NCI-H2171 (cell line): Measurements from ENCODE around the gene HSD3B7.
A peak's percentile ranks its signal among the peaks of the same experiment; 100 is the strongest.
"Not testable (repeated sequence)": the region's sequence is repeated elsewhere in the genome, so short reads cannot be mapped to it uniquely, and the experiment has no call there.

Experiments used
- DNase-seq: peaks from one replicate; lab custom pipeline; 2025; lab: John Stamatoyannopoulos, UW

HSD3B7 gene

DNA sequence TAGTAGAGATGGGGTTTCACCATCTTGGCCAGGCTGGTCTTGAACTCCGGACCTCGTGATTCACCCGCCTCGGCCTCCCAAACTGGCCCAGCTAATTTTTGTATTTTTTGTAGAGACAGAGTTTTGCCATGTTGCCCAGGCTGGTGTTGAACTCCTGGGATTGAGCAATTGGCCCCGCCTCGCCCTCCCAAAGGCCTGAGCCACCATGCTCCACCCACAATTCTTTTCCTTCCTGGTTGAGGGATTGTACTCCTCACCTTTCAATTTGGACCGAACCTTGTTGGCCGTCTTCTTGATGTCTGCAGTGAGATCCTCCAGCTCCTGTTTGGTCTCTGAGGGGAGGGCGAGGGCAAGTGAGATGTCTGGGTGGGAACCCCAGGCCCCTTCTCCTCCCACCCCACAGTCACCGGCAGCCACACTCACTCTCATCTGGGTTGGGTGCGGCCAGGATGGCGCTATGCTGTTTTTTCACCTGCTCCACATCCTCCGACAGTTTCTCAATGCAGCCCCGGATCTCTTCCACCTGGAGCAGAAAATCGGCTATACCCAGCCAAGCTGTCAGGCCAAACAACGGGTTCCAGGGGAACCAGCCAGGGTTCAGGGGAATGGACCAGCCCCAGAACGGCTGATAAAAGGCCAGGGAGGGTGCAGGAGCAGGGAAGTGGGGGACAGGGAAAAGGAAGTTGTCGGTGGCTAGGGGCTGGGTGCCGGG lies 15.8 kb downstream of the HSD3B7 start:
- DNase-seq = no peak

DNA sequence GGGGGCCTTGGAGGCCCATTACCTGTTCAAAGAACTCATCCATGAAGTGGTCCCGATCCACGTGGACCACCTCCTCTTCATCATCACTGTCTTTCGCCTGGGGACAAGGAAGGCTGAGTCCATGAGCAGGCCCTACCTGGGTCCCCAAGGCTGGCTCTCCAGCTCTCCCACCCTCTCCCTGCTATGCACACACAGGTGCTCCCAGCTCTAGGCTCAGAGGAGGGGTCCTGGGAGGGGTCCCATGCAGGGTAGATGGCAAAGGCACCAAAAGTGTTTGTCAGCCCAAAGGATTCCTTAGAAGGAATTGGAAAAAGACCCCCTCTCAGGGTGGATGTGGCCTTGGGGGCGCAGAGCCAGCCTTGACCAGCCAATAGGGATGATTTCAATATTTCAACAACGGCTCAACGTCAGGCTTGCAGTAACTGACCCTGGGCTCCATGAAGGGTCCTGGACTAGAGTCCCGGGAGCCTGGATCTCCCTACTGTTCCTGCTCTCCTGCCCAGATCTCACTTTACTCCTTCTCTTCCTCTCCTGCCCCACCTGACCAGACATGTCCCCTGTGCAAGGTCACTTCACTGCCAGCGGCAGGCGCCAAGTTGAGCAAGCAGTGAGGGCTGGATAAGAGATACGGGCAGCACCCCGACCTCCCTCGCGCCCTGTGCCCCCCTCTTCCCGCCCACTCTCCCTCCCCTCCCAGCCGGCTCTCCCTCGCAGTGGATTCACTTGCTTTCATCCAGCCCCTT lies 16.7 kb downstream of the HSD3B7 start:
- no peak for DNase-seq

DNA sequence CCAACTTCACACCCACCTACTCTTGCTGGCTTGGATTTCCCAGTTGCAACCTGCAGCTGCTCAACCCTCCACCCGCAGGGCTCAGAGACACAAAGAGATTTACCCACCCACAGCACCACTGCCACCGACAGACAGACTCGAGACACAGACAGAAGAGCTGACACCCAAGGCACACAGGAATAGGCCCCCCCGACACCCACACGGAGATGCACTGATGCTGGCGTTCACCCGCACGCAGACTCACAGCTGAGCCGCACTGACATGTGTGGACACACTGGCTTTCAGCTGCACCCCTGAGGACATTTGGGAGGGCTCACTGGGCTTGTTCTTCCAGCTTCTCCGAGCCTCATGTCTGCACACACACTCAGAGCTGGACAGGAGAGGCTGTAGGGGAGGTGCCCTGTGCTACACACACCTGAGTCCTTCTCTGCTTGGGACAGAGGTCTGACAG lies 17.3 kb downstream of the HSD3B7 start:
- no peak for DNase-seq

DNA sequence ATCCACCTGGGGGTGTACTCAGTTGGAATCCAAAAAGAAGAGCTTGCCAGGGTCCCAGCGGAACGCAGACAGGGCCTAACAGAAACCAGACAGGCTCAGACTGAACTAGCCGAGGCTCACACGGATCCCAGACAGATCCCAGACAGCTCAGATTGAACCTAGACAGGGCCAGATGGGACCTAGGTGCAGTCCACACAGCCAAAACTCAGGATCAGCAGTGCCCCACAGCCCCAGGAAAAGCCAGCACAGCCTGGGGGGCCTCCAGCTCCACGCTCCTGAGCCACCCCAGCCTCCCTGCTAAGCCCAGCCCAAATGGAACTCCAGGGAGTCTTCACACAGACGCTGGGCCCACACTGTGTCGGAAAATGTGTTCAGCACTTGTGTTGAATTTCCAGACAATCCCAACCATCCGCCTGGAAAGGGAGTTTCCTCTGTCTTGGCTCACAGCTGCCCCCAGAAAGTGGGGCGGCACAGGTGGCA lies 17.9 kb downstream of the HSD3B7 start:
- DNase-seq = no peak

DNA sequence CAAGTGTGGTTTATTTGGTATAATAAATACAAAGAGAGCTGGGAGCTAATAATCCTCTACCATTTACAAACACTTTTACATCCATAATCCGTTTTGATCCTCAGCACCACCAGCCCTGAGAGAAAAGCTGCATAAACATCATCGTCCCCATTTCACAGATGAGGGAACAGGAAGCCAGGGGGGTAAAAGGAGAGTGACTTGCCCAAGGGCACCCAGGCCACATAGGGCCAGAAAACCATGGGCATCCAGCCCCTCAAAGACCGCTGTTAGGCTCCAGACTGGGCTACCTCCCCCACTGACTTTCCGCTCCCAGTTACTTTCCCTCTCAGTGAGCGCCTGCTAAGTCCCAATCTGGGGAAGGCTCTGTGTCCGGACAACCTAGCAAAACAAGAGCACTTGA lies 18.7 kb downstream of the HSD3B7 start:
- DNase-seq = no peak

DNA sequence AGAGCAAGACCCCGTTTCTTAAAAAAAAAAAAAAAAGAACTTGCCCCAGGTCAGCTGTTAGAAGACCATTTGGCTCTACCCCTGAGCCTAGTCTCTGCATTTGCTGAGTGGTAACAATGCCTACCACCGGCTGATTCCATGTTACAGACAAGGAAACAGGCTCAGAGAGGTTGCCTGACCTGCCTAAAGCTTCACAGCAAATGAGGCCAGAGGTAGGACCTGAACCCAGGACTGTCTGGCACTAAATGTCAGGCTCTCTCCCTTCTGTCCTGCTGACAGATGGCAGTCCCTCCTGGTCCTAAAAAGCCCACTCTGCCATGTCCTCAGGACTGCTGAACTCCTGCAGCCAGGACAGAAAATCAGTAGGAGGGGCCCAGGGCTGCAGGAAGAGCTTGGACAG lies 19.7 kb downstream of the HSD3B7 start:
- DNase-seq = no peak

DNA sequence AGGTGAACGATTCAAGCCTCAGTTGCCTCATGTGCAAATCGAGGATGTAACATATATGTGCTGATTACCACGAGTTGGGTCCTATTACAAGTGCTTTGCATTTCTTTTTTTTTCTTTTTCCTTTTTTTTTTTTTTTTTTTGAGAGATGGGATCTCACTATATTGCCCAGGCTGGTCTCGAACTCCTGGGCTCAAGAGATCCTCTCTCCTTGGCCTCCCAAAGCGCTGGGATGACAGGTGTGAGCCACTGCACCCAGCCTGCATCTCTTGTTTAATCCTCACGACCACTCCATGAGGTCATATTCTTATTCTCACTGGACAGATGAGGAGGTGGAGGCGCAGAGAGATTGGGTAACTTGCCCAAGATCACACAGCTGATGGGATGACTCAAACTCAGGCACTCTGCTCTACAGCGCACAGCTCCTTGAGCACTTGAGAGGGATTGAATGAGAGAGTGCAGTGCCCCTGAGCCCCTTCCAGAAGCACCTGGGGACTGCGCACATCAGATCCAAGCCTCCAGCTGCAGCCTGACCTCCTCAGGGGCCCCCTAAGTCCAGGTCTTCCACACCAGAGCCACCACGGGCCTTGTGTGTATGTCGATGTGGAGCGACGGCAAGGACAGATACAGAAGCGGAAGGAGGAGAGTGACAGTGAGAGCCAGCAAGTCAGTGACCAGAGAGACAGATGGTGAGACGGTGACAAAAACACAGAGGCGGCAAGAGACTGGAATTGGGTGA lies 20.5 kb downstream of the HSD3B7 start:
- peak; percentile 45 for DNase-seq

DNA sequence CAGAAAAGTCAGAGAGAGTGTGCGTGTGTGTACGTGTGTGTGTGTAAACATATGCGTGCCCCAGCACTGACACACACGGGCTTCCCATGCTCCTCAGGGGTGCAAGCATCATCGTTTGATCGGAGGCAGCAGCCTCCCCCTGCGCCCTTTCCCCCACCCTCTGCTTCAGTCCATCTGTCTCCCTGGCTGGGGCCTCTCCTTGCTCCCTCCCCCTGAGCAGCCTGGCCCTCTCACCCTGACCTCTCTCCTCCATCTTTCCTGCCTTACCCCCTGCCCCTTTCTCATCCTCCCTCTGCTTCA lies 21.0 kb downstream of the HSD3B7 start:
- DNase-seq = peak; percentile 45

DNA sequence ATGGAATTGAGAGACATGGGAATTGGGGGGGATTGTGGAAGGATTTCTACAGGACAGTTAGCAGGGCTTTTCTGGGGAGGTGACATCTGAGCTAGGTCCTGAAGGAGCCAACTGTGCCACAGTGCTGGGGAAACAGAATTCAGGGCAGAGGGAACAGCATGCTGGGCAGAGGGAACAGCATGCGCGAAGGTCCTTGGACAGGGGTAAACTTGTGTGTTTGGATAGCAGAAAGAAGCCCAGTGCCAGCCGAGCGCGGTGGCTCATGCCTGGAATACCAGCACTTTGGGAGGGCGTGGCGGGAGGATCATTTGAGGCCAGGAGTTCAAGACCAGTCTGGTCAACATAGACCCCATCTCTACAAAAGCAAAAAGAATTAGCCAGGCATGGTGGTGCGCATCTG lies 21.6 kb downstream of the HSD3B7 start:
- DNase-seq = no peak

DNA sequence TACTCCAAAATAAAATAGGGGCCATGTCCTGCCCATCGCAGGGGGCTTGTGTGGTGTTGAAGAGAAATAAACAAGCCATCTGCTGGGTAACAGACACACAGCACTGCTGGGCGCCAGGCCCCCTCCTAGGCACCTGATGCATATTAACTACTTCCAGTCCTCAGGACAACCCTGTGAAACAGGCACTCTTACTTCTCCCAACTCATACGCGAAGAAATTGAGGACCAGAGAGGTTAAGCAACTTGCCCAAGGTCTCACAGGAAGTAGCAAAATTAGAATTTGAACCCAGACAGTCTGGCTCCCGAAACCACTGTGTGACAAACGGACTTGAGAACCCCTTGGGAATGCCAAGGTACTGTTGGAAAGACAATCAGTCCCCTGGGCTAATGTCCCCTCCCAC lies 22.7 kb downstream of the HSD3B7 start:
- no peak for DNase-seq

DNA sequence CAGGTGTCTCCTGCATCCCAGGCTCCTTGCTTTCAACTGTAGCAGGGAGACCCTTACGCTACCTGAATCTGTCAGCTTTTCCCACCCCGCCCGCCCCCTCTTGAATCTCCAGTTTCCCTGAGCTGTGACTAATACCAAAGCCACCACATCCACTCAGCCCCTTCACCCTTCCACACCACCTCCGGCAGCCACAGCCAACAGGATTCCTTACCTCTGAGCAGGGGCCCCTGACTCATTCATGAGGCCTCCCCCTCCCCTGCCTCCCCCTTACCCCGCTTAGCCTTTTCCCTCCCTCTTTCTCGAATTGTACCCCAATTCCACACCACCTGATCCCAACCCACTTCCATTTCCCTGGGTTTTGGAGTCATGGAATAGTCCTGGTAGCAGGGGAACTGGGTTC lies 23.1 kb downstream of the HSD3B7 start:
- no peak for DNase-seq

DNA sequence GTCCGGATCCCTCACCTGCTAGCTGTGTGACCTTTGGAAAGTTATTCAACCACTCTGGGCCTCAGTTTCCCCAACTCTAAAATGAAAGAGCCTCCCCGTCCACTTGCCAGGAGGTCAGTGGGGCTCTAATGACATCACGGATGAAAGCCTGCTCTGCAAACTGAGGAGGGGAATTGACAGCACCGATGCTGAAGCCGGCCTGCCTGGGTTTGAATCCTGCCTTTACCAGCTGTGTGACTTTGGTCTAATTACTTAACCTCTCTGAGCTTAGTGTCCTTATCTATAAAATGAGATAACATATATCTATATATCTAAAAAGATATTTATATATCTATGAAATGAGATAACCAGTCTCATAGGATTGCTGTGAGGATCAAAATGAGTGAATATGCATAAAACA lies 23.5 kb downstream of the HSD3B7 start:
- no peak for DNase-seq

DNA sequence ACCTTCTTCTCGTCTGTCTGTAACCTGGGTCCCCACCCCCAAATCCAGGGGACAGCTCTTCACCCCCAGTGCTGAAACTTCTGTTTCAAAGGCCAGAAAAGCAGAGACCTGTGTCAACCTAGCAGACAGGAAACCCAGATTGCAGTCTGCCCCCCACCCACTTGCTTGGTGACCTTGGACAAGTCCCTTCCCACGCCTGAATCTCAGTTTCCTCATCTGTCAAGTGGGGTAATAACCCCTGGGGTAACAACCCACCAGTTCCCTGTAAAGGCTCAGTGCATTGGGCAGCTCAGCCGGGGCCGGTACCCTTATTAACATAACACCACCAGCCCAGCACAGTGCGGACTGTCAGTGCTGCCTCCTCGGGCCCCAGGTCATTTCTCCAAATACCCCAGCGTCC lies 24.1 kb downstream of the HSD3B7 start:
- DNase-seq = no peak

DNA sequence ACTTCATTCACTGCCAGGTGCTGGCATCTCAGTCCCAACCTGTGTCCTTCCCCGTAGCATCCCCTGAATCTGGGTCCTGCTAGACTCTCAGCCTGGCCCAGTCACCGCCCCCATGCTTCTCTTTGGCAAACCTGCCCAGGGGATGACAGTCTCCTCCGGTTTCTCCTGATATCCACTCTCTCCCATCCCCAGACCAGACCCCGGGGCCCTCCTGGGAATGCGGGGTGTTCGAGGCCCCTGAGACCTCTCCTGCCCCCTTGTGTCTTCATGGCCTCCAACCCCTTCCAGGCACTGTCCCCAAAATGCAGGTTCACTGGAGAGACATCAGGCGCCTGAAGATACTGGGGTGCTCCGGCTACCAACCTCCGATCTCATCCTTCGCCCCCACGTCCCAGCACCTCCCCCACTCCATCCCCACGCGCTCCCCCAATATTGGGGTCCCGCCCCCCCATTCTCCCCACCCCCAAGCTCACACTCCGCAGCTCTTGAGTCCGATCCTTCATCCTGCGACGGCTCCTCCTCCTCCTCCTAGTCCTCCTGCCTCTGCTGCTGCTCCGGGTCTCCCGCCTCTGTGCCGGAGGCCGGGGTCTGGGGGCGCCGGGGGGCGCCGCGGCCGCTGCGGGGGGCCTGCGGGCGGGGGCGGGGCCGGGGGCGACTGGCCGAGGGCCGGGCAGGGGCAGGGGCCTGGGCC lies 25.0 kb downstream of the HSD3B7 start:
- no peak for DNase-seq

DNA sequence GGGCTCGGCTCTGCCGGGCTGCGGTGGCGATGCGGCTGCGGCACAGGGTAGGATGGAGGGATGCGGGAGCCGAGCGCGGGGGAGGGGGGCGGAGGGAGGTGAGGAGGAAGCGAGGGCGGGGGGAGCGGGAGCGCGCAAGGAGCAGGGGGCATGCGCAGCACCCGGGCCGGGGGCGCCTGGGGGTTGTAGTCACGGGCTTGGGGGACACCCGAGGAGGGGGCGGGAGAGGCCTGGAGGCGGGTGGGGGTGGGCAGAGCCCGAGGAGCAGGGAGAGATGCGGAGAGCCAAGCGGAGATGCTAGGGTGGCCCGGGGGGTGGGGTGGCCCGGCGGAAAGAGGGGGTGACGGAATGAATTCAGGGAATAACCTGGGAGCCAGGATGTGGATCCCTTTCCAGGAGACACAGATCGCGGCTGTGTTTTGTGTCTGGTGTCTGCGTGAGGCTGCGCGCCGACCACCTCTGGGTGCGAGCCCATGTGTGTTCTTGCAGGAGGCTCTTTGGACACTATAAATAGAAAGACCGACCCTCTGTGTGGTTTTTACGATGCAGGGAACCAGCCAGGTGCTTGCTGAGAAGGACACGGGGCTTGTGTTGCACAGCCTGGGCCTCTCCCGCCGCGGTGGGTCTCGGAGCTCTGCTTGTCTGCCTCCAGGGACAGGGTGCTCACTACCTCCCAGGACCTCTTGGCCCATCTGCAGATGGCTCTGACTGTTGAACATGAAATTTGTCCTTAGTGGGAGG lies 25.7 kb downstream of the HSD3B7 start, which contains the start of gene STX1B:
TSS of gene STX1B (minus strand) at position 54 of the 741 bp plus-strand sequence. CDS start 242 bp downstream, outside the sequence.
- DNase-seq = peak; percentile 86

DNA sequence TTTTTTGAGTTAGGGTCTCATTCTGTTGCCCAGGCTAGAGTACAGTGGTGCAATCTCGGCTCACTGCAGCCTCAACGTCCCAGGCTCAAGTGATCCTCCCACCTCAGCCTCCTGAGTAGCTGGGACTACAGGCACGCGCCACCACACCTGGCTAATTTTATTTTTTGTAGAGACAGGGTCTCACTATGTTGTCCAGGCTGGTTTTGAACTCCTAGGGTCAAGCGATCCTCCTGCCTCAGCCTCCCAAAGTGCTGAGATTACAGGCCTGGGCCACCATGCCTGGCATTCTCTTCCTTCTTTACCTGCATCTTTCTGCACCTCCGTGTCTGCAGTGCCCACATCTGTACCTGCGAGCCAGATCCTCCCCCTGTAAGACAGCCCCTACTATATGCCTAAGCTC lies 26.8 kb downstream of the HSD3B7 start:
- DNase-seq = not testable (repeated sequence)

DNA sequence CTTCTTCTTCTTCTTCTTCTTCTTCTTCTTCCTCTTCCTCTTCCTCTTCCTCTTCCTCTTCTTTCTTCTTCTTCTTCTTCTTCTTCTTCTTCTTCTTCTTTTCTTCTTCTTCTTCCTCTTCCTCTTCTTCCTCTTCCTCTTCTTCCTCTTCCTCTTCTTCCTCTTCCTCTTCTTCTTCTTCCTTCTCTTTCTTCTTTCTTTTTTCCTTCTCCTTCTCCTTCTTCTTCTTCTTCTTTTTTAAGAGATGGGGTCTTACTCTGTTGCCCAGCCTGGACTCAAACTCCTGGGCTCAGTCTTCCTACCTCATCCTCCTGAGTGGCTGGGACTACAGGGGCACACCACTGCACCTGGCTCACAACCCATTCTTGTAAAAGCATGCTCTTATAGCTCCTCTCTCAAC lies 28.3 kb downstream of the HSD3B7 start:
- not testable (repeated sequence) for DNase-seq

DNA sequence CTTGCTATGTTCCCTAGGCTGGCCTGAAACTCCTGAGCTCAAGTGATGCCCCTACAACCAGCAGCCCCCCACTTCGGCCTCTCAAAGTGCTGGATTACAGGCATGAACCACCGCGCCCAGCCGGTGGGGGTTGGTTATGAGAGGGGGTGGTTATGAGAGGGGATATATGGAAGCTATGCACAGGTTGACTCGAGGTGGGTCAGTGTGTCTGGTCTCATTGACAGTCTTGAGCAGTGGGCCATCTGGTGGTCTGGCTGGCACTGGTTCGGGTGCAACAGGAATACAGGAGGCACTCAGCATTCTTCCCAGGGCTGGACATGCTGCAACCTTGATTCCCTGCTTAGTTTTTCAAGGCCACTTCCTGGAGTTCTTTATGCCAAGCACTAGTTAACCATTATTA lies 31.0 kb downstream of the HSD3B7 start:
- no peak for DNase-seq

DNA sequence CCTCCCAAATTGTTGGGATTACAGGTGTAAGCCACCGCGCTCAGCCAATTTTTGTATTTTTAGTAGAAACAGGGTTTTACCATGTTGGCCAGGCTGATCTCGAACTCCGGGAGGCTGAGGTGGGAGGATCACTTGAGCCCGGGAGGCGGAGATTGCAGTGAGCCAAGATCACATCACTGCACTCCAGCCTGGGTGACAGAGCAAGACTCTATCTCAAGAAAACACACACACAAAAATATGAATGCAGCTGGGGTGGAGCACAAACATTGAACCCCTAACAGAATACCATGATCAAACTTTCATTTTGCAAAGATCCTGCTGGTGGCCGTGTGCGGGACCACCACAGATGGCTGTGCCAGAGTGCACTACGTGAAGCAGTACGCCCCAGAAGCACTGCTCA lies 32.7 kb downstream of the HSD3B7 start:
- DNase-seq = not testable (repeated sequence)

DNA sequence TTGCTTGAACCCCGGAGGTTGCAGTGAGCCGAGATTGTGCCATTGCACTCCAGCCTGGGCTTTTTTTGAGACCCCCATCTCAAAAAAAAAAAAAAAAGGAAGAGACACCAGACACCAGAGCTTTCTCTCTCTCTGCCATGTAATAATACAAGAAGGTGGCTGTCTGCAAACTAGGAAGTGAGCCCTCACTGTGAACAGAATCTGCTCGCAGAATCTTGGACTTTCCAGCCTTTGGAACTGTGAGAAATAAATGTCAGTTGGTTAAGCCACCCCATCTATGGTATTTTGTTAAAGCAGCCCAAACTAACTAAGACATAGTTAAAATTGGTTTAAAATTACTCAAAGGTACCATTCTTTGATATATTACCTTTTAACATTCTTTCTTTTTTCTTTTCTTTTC lies 35.5 kb downstream of the HSD3B7 start:
- DNase-seq = no peak

DNA sequence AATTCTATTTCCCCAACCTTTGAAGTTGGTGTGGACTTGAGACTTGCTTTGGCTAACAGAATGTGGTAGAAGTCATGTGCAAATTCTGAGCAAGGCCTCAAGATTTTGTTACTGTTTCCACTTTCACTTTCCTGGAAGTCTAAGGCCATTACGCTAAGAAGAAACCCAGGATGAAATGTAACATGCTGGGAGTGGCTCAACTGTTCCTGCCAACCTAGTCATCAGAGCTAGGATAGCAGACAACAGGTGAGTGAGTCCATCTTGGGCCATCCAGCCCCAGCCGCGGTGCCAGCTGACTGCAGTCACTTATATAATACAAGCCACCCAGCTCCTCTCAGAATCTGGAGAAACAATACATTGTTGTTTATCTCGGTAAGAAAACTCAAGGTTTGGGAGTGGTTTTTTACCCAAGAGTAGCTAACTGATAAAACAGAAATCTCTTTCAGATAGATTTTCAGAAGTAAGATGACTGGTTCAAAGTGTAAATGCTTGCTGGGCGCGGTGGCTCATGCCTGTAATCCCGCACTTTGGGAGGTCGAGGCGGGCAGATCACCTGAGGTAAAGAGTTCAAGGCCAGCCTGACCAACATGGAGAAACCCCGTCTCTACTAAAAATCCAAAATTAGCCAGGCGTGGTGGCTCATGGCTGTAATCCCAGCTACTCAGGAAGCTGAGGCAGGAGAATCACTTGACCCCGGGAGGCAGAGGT lies 37.7 kb downstream of the HSD3B7 start:
- DNase-seq = no peak
